Prostate gland (tissue), 2 donors: ENCODE data around the gene BCAP29. TPM values are rescaled to one million over a fixed set of nuclear protein-coding genes. Genes with fewer than 3 reads are reported as not detected.

ENCODE experiments used
- DNase-seq: peaks from one replicate; pipeline ENCODE4 v3.0.0-alpha.2; 2019; ENCODE audit warnings: low spot score
- H3K27ac ChIP-seq, 2 donors: fragments of 200-600 bp; sonication (generic); 2 replicates each; pipeline ENCODE4 v1.5.1; 2017 to 2019
- H3K27me3 ChIP-seq: fragments of 200-600 bp; sonication (generic); replicated peaks from 2 replicates; pipeline ENCODE4 v1.5.1; 2019; ENCODE audit not compliant: insufficient read depth
- H3K36me3 ChIP-seq, 2 donors: fragments of 200-600 bp; sonication (generic); 1 replicate in 1 of 2; 2 replicates in 1 of 2; pipeline versions ENCODE4 v1.5.1 to v1.8.1; 2017 to 2019
- H3K4me1 ChIP-seq: fragments of 200-600 bp; sonication (generic); replicated peaks from 2 replicates; pipeline ENCODE4 v1.5.1; 2019
- H3K4me3 ChIP-seq, 2 donors: fragments of 200-600 bp; sonication (generic); 2 replicates each; pipeline ENCODE4 v1.5.1; 2017 to 2019
- H3K9me3 ChIP-seq: fragments of 200-600 bp; sonication (generic); 2 replicates; pipeline ENCODE4 v1.5.1; 2017
- POLR2A ChIP-seq: fragments of 450-650 bp; IDR thresholded peaks from one replicate; pipeline ENCODE4 v1.6.1; 2016; ENCODE audit warnings: antibody characterized with exemption, mild to moderate bottlenecking
- POLR2AphosphoS5 ChIP-seq: sonication (generic); formaldehyde crosslinking; IDR thresholded peaks from one replicate; pipeline ENCODE4 v1.6.1; 2017; ENCODE audit warnings: antibody characterized with exemption
- WGBS: methylation state at CpG from one replicate; pipeline ENCODE4 v1.1.5; 2018; 5-methylcytosine and 5-hydroxymethylcytosine counted together
- intact Hi-C: fragments of 100-400 bp; cut with DNase I; formaldehyde crosslinking; loops from one replicate; pipeline ENCODE4 v1.14.2; 2022
- total RNA-seq, 2 donors: library from RNA; depleted of rRNA; stranded (reverse); fragments of >200 nt; gene quantifications; one replicate each; pipeline ENCODE4 v1.1.0, GENCODE V29; 2016
- TF ChIP-seq, protein P1 (sequence below), 4 experiments: fragments of 200-600 bp in 2 of 4; fragments of 450-650 bp in 2 of 4; sonication (generic) in 2 of 4; IDR thresholded peaks; 1 replicate in 3 of 4; 2 replicates in 1 of 4; pipeline ENCODE4 v1.5.1; 2016 to 2019; ENCODE audit warnings: antibody characterized with exemption in 4 of 4, mild to moderate bottlenecking in 2 of 4, moderate library complexity in 2 of 4

BCAP29 gene
- total RNA-seq, 2 donors from 2014 or later: 95.4 to 99.9 TPM

DNA sequence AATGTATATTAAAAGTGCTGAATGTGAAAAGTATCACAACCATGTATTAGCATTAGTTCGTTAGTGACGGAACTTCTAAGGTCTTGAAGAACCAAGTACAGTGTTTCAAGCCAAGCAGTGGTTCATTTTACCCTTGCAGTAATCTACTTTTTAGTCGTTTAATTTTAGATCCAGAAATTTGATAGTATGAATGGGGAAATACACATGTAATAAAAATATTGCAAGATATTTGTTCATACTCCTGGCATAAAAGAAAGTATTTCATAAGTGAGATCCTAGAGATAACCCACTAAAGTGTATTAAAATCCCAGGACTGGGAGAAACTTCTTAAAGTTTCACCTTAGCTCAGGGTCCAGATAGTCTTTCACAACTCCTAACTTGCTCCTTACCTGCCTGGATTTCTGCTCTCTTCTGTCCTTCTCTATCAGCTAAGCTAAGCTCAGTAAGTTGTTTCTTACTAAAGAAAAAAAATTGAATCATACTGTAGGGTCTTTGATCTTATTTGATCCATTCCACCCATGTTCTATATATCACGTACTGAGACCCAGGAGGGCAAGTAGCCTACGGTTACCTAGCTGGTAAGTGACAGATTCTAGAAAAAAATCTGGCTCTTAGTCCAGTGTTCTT, 1.5 kb downstream of the BCAP29 start:
- Histone ChIP-seq H3K36me3 (no peaks in the 10 kb centered on the region), H3K4me1 (no peaks in the 10 kb centered on the region), H3K27ac (no peak overlapping the region), H3K27me3 (no peaks in the 10 kb centered on the region), H3K4me3 (peak overlapping the region in 1 of 2 donors; percentile 88), H3K9me3 (no peaks in the 10 kb centered on the region)
- TF ChIP-seq POLR2A: no peak
- no peak for TF ChIP-seq POLR2AphosphoS5
- TF ChIP-seq, protein P1, sequence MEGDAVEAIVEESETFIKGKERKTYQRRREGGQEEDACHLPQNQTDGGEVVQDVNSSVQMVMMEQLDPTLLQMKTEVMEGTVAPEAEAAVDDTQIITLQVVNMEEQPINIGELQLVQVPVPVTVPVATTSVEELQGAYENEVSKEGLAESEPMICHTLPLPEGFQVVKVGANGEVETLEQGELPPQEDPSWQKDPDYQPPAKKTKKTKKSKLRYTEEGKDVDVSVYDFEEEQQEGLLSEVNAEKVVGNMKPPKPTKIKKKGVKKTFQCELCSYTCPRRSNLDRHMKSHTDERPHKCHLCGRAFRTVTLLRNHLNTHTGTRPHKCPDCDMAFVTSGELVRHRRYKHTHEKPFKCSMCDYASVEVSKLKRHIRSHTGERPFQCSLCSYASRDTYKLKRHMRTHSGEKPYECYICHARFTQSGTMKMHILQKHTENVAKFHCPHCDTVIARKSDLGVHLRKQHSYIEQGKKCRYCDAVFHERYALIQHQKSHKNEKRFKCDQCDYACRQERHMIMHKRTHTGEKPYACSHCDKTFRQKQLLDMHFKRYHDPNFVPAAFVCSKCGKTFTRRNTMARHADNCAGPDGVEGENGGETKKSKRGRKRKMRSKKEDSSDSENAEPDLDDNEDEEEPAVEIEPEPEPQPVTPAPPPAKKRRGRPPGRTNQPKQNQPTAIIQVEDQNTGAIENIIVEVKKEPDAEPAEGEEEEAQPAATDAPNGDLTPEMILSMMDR (IDR thresholded peaks at IDR 0.05): no peak
- DNase-seq: no peak
- intact Hi-C loops: no loop called here
- WGBS: 37% methylated on average over 5 of the region's 5 CpGs

DNA sequence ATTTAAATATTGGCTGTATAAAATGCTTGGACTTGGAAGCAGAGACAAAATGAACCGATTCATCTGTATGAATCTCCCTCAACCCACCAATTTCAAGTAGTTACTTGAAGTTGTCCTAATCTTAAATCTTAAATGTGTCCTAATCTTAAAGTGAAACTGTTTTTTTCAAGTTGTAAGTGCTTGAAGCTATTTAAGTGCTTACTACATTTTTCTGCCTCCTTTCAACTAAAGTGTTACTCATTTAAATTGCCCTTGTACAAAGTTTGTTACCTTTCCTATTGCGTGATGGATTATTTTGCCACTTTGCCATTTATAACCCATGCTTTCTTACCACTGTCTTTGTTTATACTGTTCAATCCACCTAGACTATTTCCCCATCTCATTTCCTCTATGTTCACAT, 2.8 kb downstream of the BCAP29 start:
- TF ChIP-seq POLR2A (no peak), POLR2AphosphoS5 (no peak)
- TF ChIP-seq, protein P1 (IDR thresholded peaks at IDR 0.05): no peak
- Histone ChIP-seq H3K36me3 (no peaks in the 10 kb centered on the region), H3K27ac (no peak overlapping the region), H3K4me1 (no peaks in the 10 kb centered on the region), H3K4me3 (no peak overlapping the region), H3K9me3 (no peaks in the 10 kb centered on the region), H3K27me3 (no peaks in the 10 kb centered on the region)
- intact Hi-C loops: no loop called here
- DNase-seq: no peak
- WGBS: 72% methylated on average over 2 of the region's 2 CpGs

DNA sequence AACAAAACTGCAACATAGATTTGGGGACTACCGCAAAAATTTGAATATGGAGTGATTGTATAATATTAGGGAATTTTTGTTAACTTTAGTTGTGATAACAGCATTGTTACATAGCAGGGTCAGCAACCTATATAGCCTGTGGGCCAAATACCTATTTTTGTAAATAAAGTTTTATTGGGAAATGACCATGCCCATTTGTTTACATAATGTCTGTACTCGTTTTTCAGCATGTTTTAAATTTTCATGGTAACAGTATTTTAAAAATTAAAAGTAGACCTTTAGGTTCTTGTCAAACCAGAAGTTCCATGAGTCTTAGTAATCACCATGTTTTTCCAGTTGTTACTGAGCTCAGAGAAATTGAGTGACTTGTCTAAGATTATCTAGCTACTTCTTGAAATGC, 4.7 kb downstream of the BCAP29 start:
- Histone ChIP-seq H3K36me3 (no peaks in the 10 kb centered on the region), H3K9me3 (no peaks in the 10 kb centered on the region), H3K4me1 (no peaks in the 10 kb centered on the region), H3K27ac (no peak overlapping the region), H3K4me3 (no peak overlapping the region), H3K27me3 (no peaks in the 10 kb centered on the region)
- WGBS: 70% methylated on average over 2 of the region's 2 CpGs
- intact Hi-C loops: no loop called here
- no peak for DNase-seq
- TF ChIP-seq, protein P1 (IDR thresholded peaks at IDR 0.05): no peak
- TF ChIP-seq POLR2A (no peak), POLR2AphosphoS5 (no peak)

DNA sequence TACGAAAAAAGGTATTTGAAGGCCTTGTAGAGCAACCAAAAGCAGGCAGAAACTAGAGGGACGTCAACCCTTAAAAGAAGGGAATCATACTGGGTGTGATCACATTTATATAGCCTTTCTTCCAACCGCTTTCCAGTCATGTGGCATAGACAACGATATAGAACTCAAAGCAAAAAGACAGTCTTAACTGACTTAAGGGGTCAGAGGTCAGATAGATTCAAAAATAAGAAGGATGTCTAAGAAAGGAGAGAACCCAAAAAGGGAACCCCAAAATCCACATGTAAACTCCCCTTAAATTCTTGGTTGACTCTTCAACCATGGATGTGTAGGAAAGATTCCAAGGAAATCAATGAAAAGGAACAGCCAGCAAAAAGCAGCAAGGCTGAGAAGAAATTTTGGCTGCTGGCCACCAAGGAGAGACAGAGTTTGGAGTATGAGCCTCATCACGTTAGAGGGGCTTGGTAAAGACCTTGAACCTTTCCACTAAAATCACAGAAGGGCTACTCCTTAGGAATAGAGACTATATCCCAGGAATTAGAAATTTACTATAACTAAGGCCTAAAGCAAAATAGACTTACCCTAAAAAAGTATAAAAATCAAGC, 8.6 kb downstream of the BCAP29 start:
- 87% methylated on average over 5 of the region's 5 CpGs for WGBS
- DNase-seq: no peak
- H3K4me1 ChIP-seq: no peaks in the 10 kb centered on the region

More for the DNA sequence above, 8.6 kb downstream of the BCAP29 start:
- TF ChIP-seq, protein P1 (IDR thresholded peaks at IDR 0.05): no peak
- TF ChIP-seq POLR2A (no peak), POLR2AphosphoS5 (no peak)
- Histone ChIP-seq H3K27me3 (no peaks in the 10 kb centered on the region), H3K9me3 (no peaks in the 10 kb centered on the region), H3K4me3 (no peak overlapping the region), H3K36me3 (no peaks in the 10 kb centered on the region), H3K27ac (no peak overlapping the region)
- intact Hi-C loops: no loop called here
